GM13977 (cell line): ENCODE data around the gene LDAF1.

Experiments
- DNase-seq: peaks from one replicate; pipeline ENCODE4 v3.0.0; 2012; ENCODE audit warnings: low spot score
- in situ Hi-C: fragments of 300-500 bp; cut with MboI; formaldehyde crosslinking; loops from one replicate; pipeline ENCODE4 v1.12.0; 2022; ENCODE audit warnings: low sequenced_read_pairs, low pct_unique_long_range_greater_than_20kb, mixed read lengths, inconsistent platforms; ENCODE audit not compliant: unreplicated experiment
- TF ChIP-seq, protein P1 (sequence below): IDR thresholded peaks from 2 replicates; pipeline ENCODE4 v1.5.1; 2012; ENCODE audit warnings: mild to moderate bottlenecking, control low read depth; ENCODE audit not compliant: insufficient read depth; ENCODE audit errors: extremely low read depth, missing control alignments

The LDAF1 gene

DNA sequence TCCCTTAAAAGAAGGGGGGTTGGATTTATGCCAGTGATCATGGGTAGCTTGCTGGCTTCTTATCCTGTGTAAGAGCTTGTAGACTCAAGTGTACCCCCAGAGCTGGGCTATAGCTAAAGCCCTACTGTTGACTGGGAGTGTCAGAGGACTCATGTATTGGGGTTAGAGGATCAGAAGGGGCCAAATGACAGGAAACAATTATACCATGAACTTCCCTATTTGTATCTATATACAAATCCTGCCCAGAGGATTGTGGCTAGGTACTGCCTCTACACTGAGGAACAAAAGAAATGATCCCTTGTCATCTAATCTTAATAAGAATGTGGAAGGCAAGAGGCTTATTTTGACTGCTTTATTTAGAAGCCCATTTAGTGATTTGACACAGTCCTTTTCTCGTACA is 38.6 kb downstream of the LDAF1 start:
- TF ChIP-seq, protein P1, sequence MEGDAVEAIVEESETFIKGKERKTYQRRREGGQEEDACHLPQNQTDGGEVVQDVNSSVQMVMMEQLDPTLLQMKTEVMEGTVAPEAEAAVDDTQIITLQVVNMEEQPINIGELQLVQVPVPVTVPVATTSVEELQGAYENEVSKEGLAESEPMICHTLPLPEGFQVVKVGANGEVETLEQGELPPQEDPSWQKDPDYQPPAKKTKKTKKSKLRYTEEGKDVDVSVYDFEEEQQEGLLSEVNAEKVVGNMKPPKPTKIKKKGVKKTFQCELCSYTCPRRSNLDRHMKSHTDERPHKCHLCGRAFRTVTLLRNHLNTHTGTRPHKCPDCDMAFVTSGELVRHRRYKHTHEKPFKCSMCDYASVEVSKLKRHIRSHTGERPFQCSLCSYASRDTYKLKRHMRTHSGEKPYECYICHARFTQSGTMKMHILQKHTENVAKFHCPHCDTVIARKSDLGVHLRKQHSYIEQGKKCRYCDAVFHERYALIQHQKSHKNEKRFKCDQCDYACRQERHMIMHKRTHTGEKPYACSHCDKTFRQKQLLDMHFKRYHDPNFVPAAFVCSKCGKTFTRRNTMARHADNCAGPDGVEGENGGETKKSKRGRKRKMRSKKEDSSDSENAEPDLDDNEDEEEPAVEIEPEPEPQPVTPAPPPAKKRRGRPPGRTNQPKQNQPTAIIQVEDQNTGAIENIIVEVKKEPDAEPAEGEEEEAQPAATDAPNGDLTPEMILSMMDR, result no peak
- no peak for DNase-seq
- in situ Hi-C loops, result no loop called here

DNA sequence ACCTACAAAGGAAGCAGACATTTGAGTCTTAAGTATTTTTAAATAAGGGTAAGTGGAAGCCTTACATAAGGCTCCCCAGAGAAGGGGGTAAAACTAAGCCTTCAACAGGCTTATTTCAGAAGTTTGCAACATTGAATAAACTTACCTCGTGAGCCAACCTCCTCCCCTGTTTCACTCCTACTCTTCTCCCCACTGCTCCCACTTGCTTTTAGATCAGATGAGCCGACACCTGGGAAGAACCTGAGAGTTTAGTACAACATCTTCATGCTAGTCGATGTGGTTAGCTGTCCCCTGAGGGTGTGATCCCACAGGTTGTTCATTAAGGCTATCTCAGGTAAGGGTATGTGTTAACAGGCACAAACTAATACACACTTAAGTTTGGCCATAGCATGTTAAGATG is 39.1 kb downstream of the LDAF1 start:
- TF ChIP-seq, protein P1, result no peak
- no peak for DNase-seq
- in situ Hi-C loops, result no loop called here

DNA sequence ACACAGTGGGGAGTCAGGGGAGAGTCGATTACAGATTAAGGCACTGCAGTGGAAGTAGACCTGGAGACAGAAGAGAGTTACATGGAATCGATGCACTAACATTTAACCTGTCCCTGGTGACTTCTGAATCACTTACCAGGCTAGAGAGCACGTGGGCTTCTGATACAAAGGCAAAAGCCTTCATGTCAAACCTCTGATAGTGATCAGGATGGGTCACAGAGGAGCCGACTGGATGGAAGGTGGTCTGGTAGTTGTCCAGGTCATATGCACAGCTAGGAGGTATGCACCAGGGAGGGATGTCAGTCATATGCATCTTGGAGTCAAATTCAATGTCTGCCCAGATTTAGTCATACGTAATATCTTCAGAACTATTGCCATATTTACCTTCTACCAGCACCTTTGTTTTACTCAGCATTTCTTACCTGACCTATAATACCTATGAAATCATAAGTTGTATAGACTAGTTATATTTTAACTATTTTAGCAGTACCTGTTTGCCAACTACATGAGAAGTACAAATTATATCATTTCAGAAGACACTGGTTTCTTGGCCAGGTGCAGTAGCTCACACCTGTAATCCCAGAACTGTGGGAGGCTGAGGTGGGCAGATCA is 41.2 kb downstream of the LDAF1 start:
- in situ Hi-C loops, result no loop called here
- DNase-seq, result no peak
- TF ChIP-seq, protein P1, result no peak

DNA sequence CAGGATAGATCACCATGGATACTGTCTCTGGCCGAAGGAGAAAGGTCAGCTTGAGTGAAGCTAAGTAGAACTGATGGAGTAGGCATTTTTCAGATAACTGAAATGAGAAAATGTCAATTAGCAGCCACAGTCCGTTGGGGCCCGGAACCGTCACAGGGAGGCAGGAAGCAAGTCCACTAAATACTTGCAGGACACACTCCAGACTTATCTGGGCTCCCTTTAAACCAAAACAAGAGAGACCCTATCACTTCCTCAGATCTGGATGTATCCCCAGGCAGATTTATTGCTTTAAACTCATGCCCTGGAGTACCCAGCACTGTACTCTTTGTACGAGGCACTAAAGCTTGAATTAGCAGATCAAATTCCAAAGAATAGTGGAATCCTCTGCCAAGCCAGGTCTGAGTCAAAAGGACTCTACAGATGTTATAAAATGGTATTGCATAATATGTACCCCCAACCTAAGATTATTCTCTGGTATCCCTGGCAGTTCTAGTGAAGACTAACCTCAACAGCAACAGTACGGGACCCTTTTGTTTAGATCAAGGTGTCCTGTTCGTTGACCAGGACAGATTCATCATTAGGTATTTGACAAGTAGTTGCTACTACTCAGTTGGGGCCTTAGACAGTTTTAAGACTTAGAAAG is 44.8 kb downstream of the LDAF1 start:
- no peak for DNase-seq
- in situ Hi-C loops, result no loop called here
- TF ChIP-seq, protein P1, result no peak

DNA sequence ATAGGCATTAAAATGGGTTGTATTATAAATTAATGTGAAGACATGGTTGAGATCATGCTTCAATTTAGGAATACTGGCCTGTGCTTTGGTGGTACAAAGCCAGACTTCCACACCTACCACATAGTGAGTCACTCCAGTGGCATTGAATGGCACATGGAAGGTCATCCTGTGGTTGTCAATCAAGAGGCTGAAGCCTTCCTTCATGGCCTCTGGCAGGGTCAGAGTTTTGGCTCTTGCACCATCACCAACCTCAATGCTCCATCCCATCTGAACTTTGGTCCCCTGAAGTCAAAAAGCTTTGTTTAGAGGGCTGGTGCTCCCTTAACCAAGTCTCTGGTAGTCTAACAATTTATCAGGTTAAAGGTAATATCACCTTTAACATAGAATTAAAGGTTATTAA is 46.8 kb downstream of the LDAF1 start:
- in situ Hi-C loops, result no loop called here
- TF ChIP-seq, protein P1, result no peak
- DNase-seq, result no peak

DNA sequence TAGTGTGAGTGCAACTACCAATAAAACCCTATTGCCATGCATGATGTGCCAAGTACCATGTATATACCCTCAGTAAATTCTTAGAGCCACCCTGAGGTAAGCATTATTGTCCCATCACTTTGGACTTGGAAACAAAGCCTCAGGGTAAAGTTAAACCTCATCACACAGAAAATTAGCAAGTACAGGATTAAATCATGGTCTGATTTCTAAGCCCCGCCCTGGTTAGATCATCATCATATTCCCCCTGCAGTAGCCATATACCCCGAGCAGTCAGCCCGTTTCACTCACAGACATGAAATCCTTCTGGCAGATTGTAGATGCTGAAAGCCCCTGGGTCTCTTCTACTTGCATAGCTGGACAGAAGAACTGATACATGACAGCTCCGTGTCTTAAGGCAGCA is 48.1 kb downstream of the LDAF1 start:
- TF ChIP-seq, protein P1, result no peak
- DNase-seq, result no peak
- in situ Hi-C loops, result no loop called here
